HCT116 (cell line): Measurements from ENCODE around the gene TOB2. TPM values are rescaled to one million over a fixed set of nuclear protein-coding genes. Genes with fewer than 3 reads are reported as not detected.

ENCODE experiments used
- ATAC-seq: fragments of 200-7000 bp; cut with Tn5 transposase; 2 replicates; pipeline ENCODE4 v1.9.1; 2020; ENCODE audit warnings: mild to moderate bottlenecking, moderate library complexity
- BruUV-seq: library from RNA; stranded (reverse); fragments of 400-500 nt; replicated peaks from 2 replicates; lab custom pipeline; 2021; lab: Mats Ljungman, UMichigan
- CTCF ChIA-PET: fragments of 300-600 bp; sonication (Branson Sonifier 250); formaldehyde crosslinking; loops from one replicate; lab custom pipeline; 2021; ENCODE audit warnings: antibody characterized with exemption; lab: Charles Lee
- POLR2A ChIA-PET: fragments of 300-600, 350-600 bp; sonication (Branson Sonifier 250); formaldehyde crosslinking; loops from one replicate; lab custom pipeline; 2021; ENCODE audit warnings: antibody characterized with exemption; lab: Charles Lee
- RAD21 ChIA-PET, 2 experiments: fragments of 300-600 bp; sonication (Branson Sonifier 250); formaldehyde crosslinking; loops; one replicate each; lab custom pipeline; 2023; ENCODE audit warnings: low total read pairs in 2 of 2; ENCODE audit not compliant: uncharacterized antibody in 2 of 2, unreplicated experiment in 2 of 2, low non-redundant PET in 1 of 2; lab: Charles Lee
- DNase-seq: peaks from one replicate; pipeline ENCODE4 v3.0.0-alpha.2; 2010; ENCODE audit warnings: low read depth, low spot score
- H2AFZ ChIP-seq: fragments of 200-600 bp; shearing (Covaris generic), sonication (generic); 2 replicates; pipeline ENCODE4 v1.6.1; 2017; ENCODE audit warnings: low read depth, mixed run types, mixed read lengths, antibody characterized with exemption, low read length; ENCODE audit not compliant: poor library complexity, severe bottlenecking
- H3K27ac ChIP-seq: 2 replicates; pipeline ENCODE4 v1.5.1; 2012; ENCODE audit warnings: low read depth, low read length
- H3K27me3 ChIP-seq: fragments of 200-600 bp; sonication (generic); 2 replicates; pipeline ENCODE4 v1.6.1; 2016; ENCODE audit warnings: mixed run types, low read length, mixed read lengths; ENCODE audit not compliant: insufficient read depth
- H3K36me3 ChIP-seq, 2 experiments: fragments of 200-500 bp in 1 of 2; fragments of 200-600 bp in 1 of 2; sonication (Bioruptor generic) in 1 of 2; sonication (generic) in 1 of 2; 2 replicates each; pipeline versions ENCODE4 v1.5.1 to v1.6.1; 2014 to 2016; ENCODE audit warnings: low read length in 2 of 2, inconsistent platforms in 1 of 2, mixed read lengths in 1 of 2, mixed run types in 1 of 2; ENCODE audit not compliant: insufficient read depth in 2 of 2, control insufficient read depth in 1 of 2
- H3K4me1 ChIP-seq, 2 experiments: fragments of 200-600 bp in 1 of 2; sonication (generic) in 1 of 2; 2 replicates each; pipeline versions ENCODE4 v1.5.1 to v1.6.1; 2012 to 2017; ENCODE audit warnings: low read length in 2 of 2, inconsistent platforms in 1 of 2, mild to moderate bottlenecking in 1 of 2, mixed read lengths in 1 of 2, mixed run types in 1 of 2, moderate library complexity in 1 of 2; ENCODE audit not compliant: insufficient read depth in 2 of 2, control insufficient read depth in 1 of 2
- H3K4me2 ChIP-seq: fragments of 200-600 bp; sonication (generic); 2 replicates; pipeline ENCODE4 v1.6.1; 2017; ENCODE audit warnings: mixed run types, low read length, mixed read lengths
- H3K4me3 ChIP-seq, 2 experiments: fragments of 200-600 bp in 1 of 2; sonication (generic) in 1 of 2; replicated peaks in 1 of 2; 2 replicates each; pipeline ENCODE4 v1.5.1; 2011 to 2016; ENCODE audit warnings: low read length in 2 of 2, control low read depth in 1 of 2, low read depth in 1 of 2, mild to moderate bottlenecking in 1 of 2, mixed read lengths in 1 of 2, mixed run types in 1 of 2
- H3K79me2 ChIP-seq: fragments of 200-600 bp; sonication (generic); 2 replicates; pipeline ENCODE4 v1.6.1; 2017; ENCODE audit warnings: mild to moderate bottlenecking, mixed run types, low read length, moderate library complexity, mixed read lengths; ENCODE audit not compliant: insufficient read depth
- H3K9ac ChIP-seq: fragments of 200-600 bp; sonication (generic); 2 replicates; pipeline ENCODE4 v1.6.1; 2016; ENCODE audit warnings: low read length, mixed read lengths
- H3K9me2 ChIP-seq: fragments of 200-600 bp; sonication (generic), shearing (Covaris generic); 2 replicates; pipeline ENCODE4 v1.6.1; 2017; ENCODE audit warnings: mixed run types, mild to moderate bottlenecking, moderate library complexity; ENCODE audit not compliant: insufficient read depth
- H3K9me3 ChIP-seq, 2 experiments: fragments of 200-500 bp in 1 of 2; fragments of 200-600 bp in 1 of 2; sonication (Bioruptor generic) in 1 of 2; sonication (generic) in 1 of 2; 2 replicates each; pipeline ENCODE4 v1.6.1; 2014 to 2017; ENCODE audit warnings: low read length in 2 of 2, mixed read lengths in 2 of 2, inconsistent platforms in 1 of 2, low read depth in 1 of 2, mild to moderate bottlenecking in 1 of 2, mixed run types in 1 of 2, moderate library complexity in 1 of 2; ENCODE audit not compliant: control insufficient read depth in 1 of 2, insufficient read depth in 1 of 2
- H4K20me1 ChIP-seq: fragments of 200-600 bp; sonication (generic), shearing (Covaris generic); 2 replicates; pipeline ENCODE4 v1.6.1; 2017; ENCODE audit warnings: mixed run types, mild to moderate bottlenecking, moderate library complexity; ENCODE audit not compliant: insufficient read depth
- CEBPB ChIP-seq: IDR thresholded peaks from 2 replicates; pipeline ENCODE4 v1.6.1; 2012; ENCODE audit warnings: low read depth
- CTCF ChIP-seq, 3 experiments: fragments of 200-600 bp in 1 of 3; sonication (generic) in 1 of 3; IDR thresholded peaks in 2 of 3; conservative IDR thresholded peaks in 1 of 3; 2 replicates each; pipeline ENCODE4 v1.5.1; 2012 to 2017; ENCODE audit warnings: low read depth in 2 of 3, low read length in 2 of 3, antibody characterized with exemption in 1 of 3, borderline replicate concordance in 1 of 3, control low read depth in 1 of 3, mild to moderate bottlenecking in 1 of 3, mixed read lengths in 1 of 3, mixed run types in 1 of 3, moderate library complexity in 1 of 3; ENCODE audit not compliant: insufficient read depth in 1 of 3
- EGR1 ChIP-seq: IDR thresholded peaks from 2 replicates; pipeline ENCODE4 v1.6.1; 2012; ENCODE audit warnings: low read depth
- ELF1 ChIP-seq: IDR thresholded peaks from 2 replicates; pipeline ENCODE4 v1.6.1; 2012; ENCODE audit warnings: low read depth, borderline replicate concordance
- EZH2 ChIP-seq: fragments of 200-600 bp; sonication (generic); IDR thresholded peaks from 2 replicates; pipeline ENCODE4 v1.6.1; 2017; ENCODE audit warnings: antibody characterized with exemption, mixed run types
- EZH2phosphoT487 ChIP-seq: fragments of 200-600 bp; IDR thresholded peaks from 2 replicates; pipeline ENCODE4 v1.6.1; 2018; ENCODE audit warnings: antibody characterized with exemption, borderline replicate concordance
- FOSL1 ChIP-seq: IDR thresholded peaks from 2 replicates; pipeline ENCODE4 v1.6.1; 2012; ENCODE audit warnings: low read depth
- JUND ChIP-seq: IDR thresholded peaks from 2 replicates; pipeline ENCODE4 v1.6.1; 2012
- POLR2A ChIP-seq: IDR thresholded peaks from 2 replicates; pipeline ENCODE4 v1.7.0; 2011; ENCODE audit warnings: borderline replicate concordance; ENCODE audit not compliant: insufficient read depth, insufficient read length; ENCODE audit errors: extremely low read depth
- POLR2AphosphoS5 ChIP-seq: IDR thresholded peaks from 2 replicates; pipeline ENCODE4 v1.6.1; 2011; ENCODE audit warnings: mild to moderate bottlenecking, low read depth, low read length, moderate library complexity
- SIN3A ChIP-seq: IDR thresholded peaks from 2 replicates; pipeline ENCODE4 v1.6.1; 2012; ENCODE audit warnings: low read depth
- TCF7L2 ChIP-seq: IDR thresholded peaks from 2 replicates; pipeline ENCODE4 v1.7.0; 2011; ENCODE audit warnings: borderline replicate concordance, inconsistent platforms; ENCODE audit not compliant: insufficient read depth, insufficient read length; ENCODE audit errors: extremely low read depth
- YY1 ChIP-seq: IDR thresholded peaks from 2 replicates; pipeline ENCODE4 v1.6.1; 2011; ENCODE audit warnings: low read length, low read depth, moderate library complexity, mild to moderate bottlenecking; ENCODE audit not compliant: insufficient replicate concordance; ENCODE audit errors: extremely low read depth
- ZNF274 ChIP-seq: fragments of 200-500 bp; sonication (Bioruptor generic); IDR thresholded peaks from 2 replicates; pipeline ENCODE4 v1.6.1; 2014; ENCODE audit warnings: mild to moderate bottlenecking, low read depth, low read length, inconsistent platforms
- intact Hi-C: fragments of 100-400 bp; cut with micrococcal nuclease; formaldehyde crosslinking; loops from 2 replicates; pipeline ENCODE4 v1.10.0; 2022
- total RNA-seq: library from RNA; stranded (reverse); gene quantifications from one replicate; pipeline ENCODE4 v1.2.1, GENCODE V29; 2021; ENCODE audit not compliant: unreplicated experiment
- TF ChIP-seq, protein P1 (sequence below): IDR thresholded peaks from 2 replicates; pipeline ENCODE4 v1.6.1; 2012; ENCODE audit warnings: low read depth
- TF ChIP-seq, protein P2 (sequence below): IDR thresholded peaks from 2 replicates; pipeline ENCODE4 v1.6.1; 2011; ENCODE audit warnings: mild to moderate bottlenecking, low read length, moderate library complexity; ENCODE audit not compliant: insufficient replicate concordance; ENCODE audit errors: extremely low read depth
- TF ChIP-seq, protein P3 (sequence below): IDR thresholded peaks from 2 replicates; pipeline ENCODE4 v1.6.1; 2012
- TF ChIP-seq, protein P4 (sequence below): IDR thresholded peaks from 2 replicates; pipeline ENCODE4 v1.6.1; 2012

TOB2 gene
- total RNA-seq, 1 experiment from 2014 or later = 55.2 TPM

- ATAC-seq (no peak), DNase-seq (no peak)
- no peaks in the 10 kb centered on the region for H3K9me3 ChIP-seq
- H3K4me3 ChIP-seq = no peak overlapping the region
- no peak overlapping the region for H3K4me2 ChIP-seq
- H3K36me3 ChIP-seq = no peaks in the 10 kb centered on the region
- no peak overlapping the region for H2AFZ ChIP-seq
- ChIA-PET RAD21 (no interaction called here), POLR2A (interaction anchor here (0.5 kb wide), 1 partner anchor 29 kb away, joined by 3 read pairs; no protein-coding TSS in a partner anchor), CTCF (interaction anchor here (1.1 kb wide), 1 partner anchor 107 kb away, joined by 3 read pairs; no protein-coding TSS in a partner anchor)
- H3K9ac ChIP-seq = no peak overlapping the region
- intact Hi-C loops = no loop called here
- BruUV-seq = no TSS peak
- H3K27ac ChIP-seq = no peak overlapping the region
- no peaks in the 10 kb centered on the region for H3K27me3 ChIP-seq
- no peaks in the 10 kb centered on the region for H3K9me2 ChIP-seq
- H4K20me1 ChIP-seq = no peaks in the 10 kb centered on the region
- peaks cover 22% of the 10 kb centered on the region for H3K79me2 ChIP-seq
- peaks cover 9 to 29% of the 10 kb centered on the region in 2 experiments for H3K4me1 ChIP-seq
- TF ChIP-seq, protein P1, sequence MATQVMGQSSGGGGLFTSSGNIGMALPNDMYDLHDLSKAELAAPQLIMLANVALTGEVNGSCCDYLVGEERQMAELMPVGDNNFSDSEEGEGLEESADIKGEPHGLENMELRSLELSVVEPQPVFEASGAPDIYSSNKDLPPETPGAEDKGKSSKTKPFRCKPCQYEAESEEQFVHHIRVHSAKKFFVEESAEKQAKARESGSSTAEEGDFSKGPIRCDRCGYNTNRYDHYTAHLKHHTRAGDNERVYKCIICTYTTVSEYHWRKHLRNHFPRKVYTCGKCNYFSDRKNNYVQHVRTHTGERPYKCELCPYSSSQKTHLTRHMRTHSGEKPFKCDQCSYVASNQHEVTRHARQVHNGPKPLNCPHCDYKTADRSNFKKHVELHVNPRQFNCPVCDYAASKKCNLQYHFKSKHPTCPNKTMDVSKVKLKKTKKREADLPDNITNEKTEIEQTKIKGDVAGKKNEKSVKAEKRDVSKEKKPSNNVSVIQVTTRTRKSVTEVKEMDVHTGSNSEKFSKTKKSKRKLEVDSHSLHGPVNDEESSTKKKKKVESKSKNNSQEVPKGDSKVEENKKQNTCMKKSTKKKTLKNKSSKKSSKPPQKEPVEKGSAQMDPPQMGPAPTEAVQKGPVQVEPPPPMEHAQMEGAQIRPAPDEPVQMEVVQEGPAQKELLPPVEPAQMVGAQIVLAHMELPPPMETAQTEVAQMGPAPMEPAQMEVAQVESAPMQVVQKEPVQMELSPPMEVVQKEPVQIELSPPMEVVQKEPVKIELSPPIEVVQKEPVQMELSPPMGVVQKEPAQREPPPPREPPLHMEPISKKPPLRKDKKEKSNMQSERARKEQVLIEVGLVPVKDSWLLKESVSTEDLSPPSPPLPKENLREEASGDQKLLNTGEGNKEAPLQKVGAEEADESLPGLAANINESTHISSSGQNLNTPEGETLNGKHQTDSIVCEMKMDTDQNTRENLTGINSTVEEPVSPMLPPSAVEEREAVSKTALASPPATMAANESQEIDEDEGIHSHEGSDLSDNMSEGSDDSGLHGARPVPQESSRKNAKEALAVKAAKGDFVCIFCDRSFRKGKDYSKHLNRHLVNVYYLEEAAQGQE = no peak
- TF ChIP-seq, protein P2, sequence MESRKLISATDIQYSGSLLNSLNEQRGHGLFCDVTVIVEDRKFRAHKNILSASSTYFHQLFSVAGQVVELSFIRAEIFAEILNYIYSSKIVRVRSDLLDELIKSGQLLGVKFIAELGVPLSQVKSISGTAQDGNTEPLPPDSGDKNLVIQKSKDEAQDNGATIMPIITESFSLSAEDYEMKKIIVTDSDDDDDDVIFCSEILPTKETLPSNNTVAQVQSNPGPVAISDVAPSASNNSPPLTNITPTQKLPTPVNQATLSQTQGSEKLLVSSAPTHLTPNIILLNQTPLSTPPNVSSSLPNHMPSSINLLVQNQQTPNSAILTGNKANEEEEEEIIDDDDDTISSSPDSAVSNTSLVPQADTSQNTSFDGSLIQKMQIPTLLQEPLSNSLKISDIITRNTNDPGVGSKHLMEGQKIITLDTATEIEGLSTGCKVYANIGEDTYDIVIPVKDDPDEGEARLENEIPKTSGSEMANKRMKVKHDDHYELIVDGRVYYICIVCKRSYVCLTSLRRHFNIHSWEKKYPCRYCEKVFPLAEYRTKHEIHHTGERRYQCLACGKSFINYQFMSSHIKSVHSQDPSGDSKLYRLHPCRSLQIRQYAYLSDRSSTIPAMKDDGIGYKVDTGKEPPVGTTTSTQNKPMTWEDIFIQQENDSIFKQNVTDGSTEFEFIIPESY = no peak
- TF ChIP-seq EGR1 (no peak), YY1 (no peak), SIN3A (no peak), EZH2 (no peak), POLR2A (no peak), CTCF (IDR thresholded peaks at IDR 0.05 in 2 of 3, conservative IDR thresholded peaks at IDR 0.05 in 1 of 3; ENCODE audit: borderline replicate concordance in 1 of 3, insufficient read depth in 1 of 3, low read depth in 2 of 3, low read length in 2 of 3) (no peak), EZH2phosphoT487 (no peak), TCF7L2 (no peak), POLR2AphosphoS5 (no peak), ZNF274 (no peak), CEBPB (no peak), ELF1 (no peak), FOSL1 (no peak), JUND (no peak)
- TF ChIP-seq, protein P3, sequence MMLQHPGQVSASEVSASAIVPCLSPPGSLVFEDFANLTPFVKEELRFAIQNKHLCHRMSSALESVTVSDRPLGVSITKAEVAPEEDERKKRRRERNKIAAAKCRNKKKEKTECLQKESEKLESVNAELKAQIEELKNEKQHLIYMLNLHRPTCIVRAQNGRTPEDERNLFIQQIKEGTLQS = no peak
- TF ChIP-seq, protein P4, sequence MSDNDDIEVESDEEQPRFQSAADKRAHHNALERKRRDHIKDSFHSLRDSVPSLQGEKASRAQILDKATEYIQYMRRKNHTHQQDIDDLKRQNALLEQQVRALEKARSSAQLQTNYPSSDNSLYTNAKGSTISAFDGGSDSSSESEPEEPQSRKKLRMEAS = no peak
- TF ChIP-seq, all 23 proteins: peak for 0
Measured at GRCh38 chr22:41410311-41410751, 36.3 kb downstream of the TOB2 start.
